KMS-11 (cell line): Measurements from ENCODE around the gene CABLES1.

Experiments used
- H2AFZ ChIP-seq: fragments of 200-600 bp; sonication (generic); 2 replicates; pipeline ENCODE4 v1.6.1; 2016; ENCODE audit warnings: antibody characterized with exemption, mixed run types, low read depth
- H3K27ac ChIP-seq: fragments of 200-600 bp; sonication (generic); 2 replicates; pipeline ENCODE4 v1.6.1; 2016; ENCODE audit warnings: mild to moderate bottlenecking, mixed run types
- H3K27me3 ChIP-seq: fragments of 200-600 bp; sonication (generic); 2 replicates; pipeline ENCODE4 v1.6.1; 2017; ENCODE audit warnings: mild to moderate bottlenecking, low read depth, mixed run types, moderate library complexity; ENCODE audit not compliant: insufficient read depth
- H3K36me3 ChIP-seq: fragments of 200-600 bp; sonication (generic); 2 replicates; pipeline ENCODE4 v1.6.1; 2017; ENCODE audit warnings: mild to moderate bottlenecking, mixed run types; ENCODE audit not compliant: insufficient read depth
- H3K4me1 ChIP-seq: fragments of 200-600 bp; sonication (generic); 2 replicates; pipeline ENCODE4 v1.6.1; 2016; ENCODE audit warnings: mild to moderate bottlenecking, low read depth, mixed run types; ENCODE audit not compliant: poor library complexity, severe bottlenecking
- H3K4me2 ChIP-seq: fragments of 200-600 bp; sonication (generic); 2 replicates; pipeline ENCODE4 v1.7.0; 2016; ENCODE audit warnings: mild to moderate bottlenecking, mixed run types
- H3K4me3 ChIP-seq: fragments of 200-600 bp; sonication (generic); IDR thresholded peaks from 2 replicates; pipeline ENCODE4 v1.6.1; 2017; ENCODE audit warnings: low read depth, low read length, mixed read lengths; ENCODE audit not compliant: insufficient read depth
- H3K79me2 ChIP-seq: fragments of 200-600 bp; sonication (generic); 2 replicates; pipeline ENCODE4 v1.6.1; 2016; ENCODE audit warnings: low read depth, mixed run types; ENCODE audit not compliant: insufficient read depth
- H3K9ac ChIP-seq: fragments of 200-600 bp; sonication (generic); 2 replicates; pipeline ENCODE4 v1.6.1; 2016; ENCODE audit warnings: mild to moderate bottlenecking, mixed run types
- H4K20me1 ChIP-seq: fragments of 200-600 bp; sonication (generic); 2 replicates; pipeline ENCODE4 v1.6.1; 2016; ENCODE audit warnings: mild to moderate bottlenecking, mixed run types; ENCODE audit not compliant: insufficient read depth
- TF ChIP-seq, protein P1 (sequence below): fragments of 200-600 bp; sonication (generic); conservative IDR thresholded peaks from 2 replicates; pipeline ENCODE4 v1.6.1; 2017; ENCODE audit warnings: low read depth, mild to moderate bottlenecking, antibody characterized with exemption, low read length, moderate library complexity, mixed read lengths

CABLES1 gene

GRCh38 chr18:23272498-23273232, 137.4 kb downstream of the CABLES1 start:
- TF ChIP-seq, protein P1, sequence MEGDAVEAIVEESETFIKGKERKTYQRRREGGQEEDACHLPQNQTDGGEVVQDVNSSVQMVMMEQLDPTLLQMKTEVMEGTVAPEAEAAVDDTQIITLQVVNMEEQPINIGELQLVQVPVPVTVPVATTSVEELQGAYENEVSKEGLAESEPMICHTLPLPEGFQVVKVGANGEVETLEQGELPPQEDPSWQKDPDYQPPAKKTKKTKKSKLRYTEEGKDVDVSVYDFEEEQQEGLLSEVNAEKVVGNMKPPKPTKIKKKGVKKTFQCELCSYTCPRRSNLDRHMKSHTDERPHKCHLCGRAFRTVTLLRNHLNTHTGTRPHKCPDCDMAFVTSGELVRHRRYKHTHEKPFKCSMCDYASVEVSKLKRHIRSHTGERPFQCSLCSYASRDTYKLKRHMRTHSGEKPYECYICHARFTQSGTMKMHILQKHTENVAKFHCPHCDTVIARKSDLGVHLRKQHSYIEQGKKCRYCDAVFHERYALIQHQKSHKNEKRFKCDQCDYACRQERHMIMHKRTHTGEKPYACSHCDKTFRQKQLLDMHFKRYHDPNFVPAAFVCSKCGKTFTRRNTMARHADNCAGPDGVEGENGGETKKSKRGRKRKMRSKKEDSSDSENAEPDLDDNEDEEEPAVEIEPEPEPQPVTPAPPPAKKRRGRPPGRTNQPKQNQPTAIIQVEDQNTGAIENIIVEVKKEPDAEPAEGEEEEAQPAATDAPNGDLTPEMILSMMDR, result no peak
- Histone ChIP-seq H3K4me3 (no peak overlapping the region), H4K20me1 (no peaks in the 10 kb centered on the region), H3K4me2 (no peak overlapping the region), H3K27ac (no peak overlapping the region), H3K27me3 (no peaks in the 10 kb centered on the region), H3K9ac (no peak overlapping the region), H2AFZ (no peak overlapping the region), H3K79me2 (no peaks in the 10 kb centered on the region), H3K4me1 (peaks cover 5% of the 10 kb centered on the region), H3K36me3 (no peaks in the 10 kb centered on the region)

DNA sequence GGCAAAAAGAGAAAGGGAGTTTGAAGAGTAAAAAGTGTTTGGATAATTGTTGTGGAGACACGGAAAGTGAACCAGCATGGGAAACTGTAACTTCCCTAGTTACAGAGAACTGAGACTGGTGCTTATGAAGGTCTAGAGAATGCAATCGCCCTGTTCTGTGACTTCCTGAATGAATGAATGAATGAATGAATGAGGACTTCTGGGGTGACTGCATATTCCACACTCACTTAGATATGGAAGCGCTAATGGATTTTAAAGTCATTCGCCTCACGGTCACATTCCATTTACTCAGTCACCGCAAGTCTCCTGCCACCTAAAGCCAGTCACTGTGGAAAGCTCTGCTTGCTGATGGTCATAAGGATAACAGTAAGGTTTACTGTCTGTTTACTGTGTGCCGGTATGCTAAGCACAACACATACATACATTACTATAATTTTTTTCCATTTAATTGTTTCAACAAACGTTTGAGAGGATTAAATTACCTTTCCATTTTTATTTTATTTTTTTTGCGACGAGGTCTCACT, 138.2 kb downstream of the CABLES1 start:
- H3K79me2 ChIP-seq, result no peaks in the 10 kb centered on the region
- no peak overlapping the region for H3K4me2 ChIP-seq
- H4K20me1 ChIP-seq, result no peaks in the 10 kb centered on the region
- H3K4me3 ChIP-seq, result no peak overlapping the region
- TF ChIP-seq, protein P1, result no peak
- no peak overlapping the region for H2AFZ ChIP-seq
- no peaks in the 10 kb centered on the region for H3K27me3 ChIP-seq
- H3K9ac ChIP-seq, result no peak overlapping the region
- H3K27ac ChIP-seq, result no peak overlapping the region
- H3K4me1 ChIP-seq, result no peaks in the 10 kb centered on the region
- no peaks in the 10 kb centered on the region for H3K36me3 ChIP-seq

DNA sequence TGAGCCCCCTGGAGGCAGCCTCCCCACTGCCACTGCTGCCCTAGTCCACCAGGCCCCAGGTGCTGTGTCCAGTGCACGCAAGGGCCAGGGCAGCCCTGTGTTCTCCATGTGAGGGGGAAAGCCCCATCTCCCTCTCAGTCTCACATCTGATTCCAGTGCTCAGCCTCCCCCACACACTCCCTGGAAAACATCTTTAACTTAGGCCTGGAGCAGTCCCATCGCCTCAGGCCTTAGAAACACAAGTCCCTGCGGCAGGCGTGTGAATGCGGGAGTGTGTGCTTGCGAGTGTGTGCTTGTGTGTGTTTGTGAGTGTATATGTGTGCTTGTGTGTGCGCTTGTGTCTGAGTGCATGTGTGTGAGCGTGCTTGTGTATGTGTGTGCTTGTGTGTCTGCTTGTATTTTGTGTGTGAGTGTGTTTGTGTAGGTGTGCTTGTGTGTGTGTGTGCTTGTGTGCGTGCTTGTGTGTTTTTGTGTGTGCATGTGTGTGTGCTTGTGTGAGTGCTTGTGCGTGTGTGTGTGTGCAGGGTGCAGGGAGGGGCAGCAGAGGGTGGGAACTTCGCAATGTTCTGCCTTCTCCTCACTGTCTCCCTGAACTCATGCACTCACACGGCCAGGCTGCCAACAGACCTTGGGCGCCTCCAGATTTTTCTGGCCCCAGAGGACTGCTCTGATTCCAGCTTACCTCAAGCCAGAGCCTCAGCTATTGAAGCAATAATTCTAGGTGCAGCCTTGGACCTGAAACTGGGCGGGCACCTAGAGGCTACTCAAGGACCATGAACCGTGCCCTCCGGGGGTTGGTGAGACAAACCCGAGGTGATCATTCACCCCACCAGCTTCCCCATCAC, 139.6 kb downstream of the CABLES1 start:
- no peak overlapping the region for H3K4me3 ChIP-seq
- no peak overlapping the region for H3K27ac ChIP-seq
- no peaks in the 10 kb centered on the region for H3K79me2 ChIP-seq
- H3K9ac ChIP-seq, result no peak overlapping the region
- H3K4me2 ChIP-seq, result no peak overlapping the region
- H3K4me1 ChIP-seq, result no peaks in the 10 kb centered on the region
- H2AFZ ChIP-seq, result no peak overlapping the region
- no peaks in the 10 kb centered on the region for H4K20me1 ChIP-seq
- TF ChIP-seq, protein P1, result no peak
- no peaks in the 10 kb centered on the region for H3K27me3 ChIP-seq
- no peaks in the 10 kb centered on the region for H3K36me3 ChIP-seq

- no peak overlapping the region for H3K4me3 ChIP-seq
- H3K79me2 ChIP-seq, result no peaks in the 10 kb centered on the region
- no peaks in the 10 kb centered on the region for H3K36me3 ChIP-seq
- H3K4me1 ChIP-seq, result no peaks in the 10 kb centered on the region
- TF ChIP-seq, protein P1, result no peak
- no peak overlapping the region for H3K9ac ChIP-seq
- H2AFZ ChIP-seq, result no peak overlapping the region
- H4K20me1 ChIP-seq, result no peaks in the 10 kb centered on the region
- no peak overlapping the region for H3K4me2 ChIP-seq
- no peaks in the 10 kb centered on the region for H3K27me3 ChIP-seq
- no peak overlapping the region for H3K27ac ChIP-seq
Observed at GRCh38 chr18:23276451-23276850, 141.2 kb downstream of the CABLES1 start.
